H54 (cell line): Measurements from ENCODE around the gene ACSM2B.
"Not testable (repeated sequence)": the region's sequence is repeated elsewhere in the genome, so short reads cannot be mapped to it uniquely, and the experiment has no call there.

Experiments used
- DNase-seq: peaks from one replicate; pipeline ENCODE4 v3.0.0; 2011; ENCODE audit warnings: low spot score, mixed read lengths; ENCODE audit not compliant: insufficient read length
- FAIRE-seq: peaks from 3 replicates; lab custom pipeline; 2011; peaks lifted over from hg19 to GRCh38; lab: Jason Lieb, UNC
- POLR2A ChIP-seq: IDR thresholded peaks from 2 replicates; pipeline ENCODE4 v1.6.1; 2011; ENCODE audit warnings: low read depth, mild to moderate bottlenecking, low read length

Gene ACSM2B

GRCh38 chr16:20568404-20568803 is 7.8 kb downstream of the ACSM2B start:
- no peak for FAIRE-seq
- TF ChIP-seq POLR2A, result no peak
- DNase-seq, result no peak

- DNase-seq, result no peak
- no peak for FAIRE-seq
- TF ChIP-seq POLR2A, result no peak
Observed at GRCh38 chr16:20566864-20567263, 9.3 kb downstream of the ACSM2B start.

GRCh38 chr16:20565334-20565733 is 10.8 kb downstream of the ACSM2B start:
- not testable (repeated sequence) for FAIRE-seq, DNase-seq

GRCh38 chr16:20564218-20564617 is 11.9 kb downstream of the ACSM2B start:
- DNase-seq, FAIRE-seq: not testable (repeated sequence)

- not testable (repeated sequence) for DNase-seq, FAIRE-seq
Observed at GRCh38 chr16:20555628-20556027, 20.5 kb downstream of the ACSM2B start.

- FAIRE-seq, DNase-seq: not testable (repeated sequence)
Observed at GRCh38 chr16:20554689-20555088, 21.5 kb downstream of the ACSM2B start.

- DNase-seq, FAIRE-seq: not testable (repeated sequence)
Observed at GRCh38 chr16:20553493-20553892, 22.7 kb downstream of the ACSM2B start.

GRCh38 chr16:20546951-20547350 is 29.2 kb downstream of the ACSM2B start:
- not testable (repeated sequence) for FAIRE-seq, DNase-seq

GRCh38 chr16:20546278-20546853 is 29.8 kb downstream of the ACSM2B start:
- FAIRE-seq, DNase-seq: not testable (repeated sequence)

- not testable (repeated sequence) for FAIRE-seq, DNase-seq
Observed at GRCh38 chr16:20540603-20541316, 35.4 kb downstream of the ACSM2B start.

GRCh38 chr16:20538687-20539086 is 37.5 kb downstream of the ACSM2B start:
- FAIRE-seq, result no peak
- TF ChIP-seq POLR2A, result no peak
- no peak for DNase-seq

- no peak for FAIRE-seq
- no peak for DNase-seq
- TF ChIP-seq POLR2A, result no peak
Observed at GRCh38 chr16:20538181-20538580, 38.0 kb downstream of the ACSM2B start.

GRCh38 chr16:20536669-20537068 is 39.5 kb downstream of the ACSM2B start:
- not testable (repeated sequence) for DNase-seq, FAIRE-seq

- not testable (repeated sequence) for FAIRE-seq, DNase-seq
Observed at GRCh38 chr16:20532284-20532792, 43.8 kb downstream of the ACSM2B start.

GRCh38 chr16:20531795-20532194 is 44.4 kb downstream of the ACSM2B start:
- FAIRE-seq, DNase-seq: not testable (repeated sequence)
